Omental fat pad (tissue), 4 donors: ENCODE measurements around the gene SCYL1. TPM values are rescaled to one million over a fixed set of nuclear protein-coding genes. Genes with fewer than 3 reads are reported as not detected.
"Not testable (repeated sequence)": the region's sequence is repeated elsewhere in the genome, so short reads cannot be mapped to it uniquely, and the experiment has no call there.

ENCODE experiments used
- ATAC-seq: fragments of 150-250 bp; one replicate; pipeline ENCODE4 v1.9.1; 2016; ENCODE audit warnings: mild to moderate bottlenecking, moderate library complexity; ENCODE audit not compliant: low FRiP score
- DNase-seq: peaks from one replicate; pipeline ENCODE4 v3.0.0-alpha.2; 2019; ENCODE audit warnings: low spot score
- CTCF ChIP-seq, 3 donors: fragments of 450-650 bp; IDR thresholded peaks; one replicate each; pipeline ENCODE4 v1.5.1; 2016 to 2017; ENCODE audit warnings: antibody characterized with exemption in 3 of 3, mild to moderate bottlenecking in 3 of 3, moderate library complexity in 2 of 3
- total RNA-seq, 4 donors: library from RNA; depleted of rRNA; stranded (reverse); fragments of >200 nt; gene quantifications; one replicate each; pipeline ENCODE4 v1.1.0, GENCODE V29; 2016

Gene SCYL1
- total RNA-seq, 4 donors from 2014 or later = 75.4 to 105 (median 88.8) TPM

DNA sequence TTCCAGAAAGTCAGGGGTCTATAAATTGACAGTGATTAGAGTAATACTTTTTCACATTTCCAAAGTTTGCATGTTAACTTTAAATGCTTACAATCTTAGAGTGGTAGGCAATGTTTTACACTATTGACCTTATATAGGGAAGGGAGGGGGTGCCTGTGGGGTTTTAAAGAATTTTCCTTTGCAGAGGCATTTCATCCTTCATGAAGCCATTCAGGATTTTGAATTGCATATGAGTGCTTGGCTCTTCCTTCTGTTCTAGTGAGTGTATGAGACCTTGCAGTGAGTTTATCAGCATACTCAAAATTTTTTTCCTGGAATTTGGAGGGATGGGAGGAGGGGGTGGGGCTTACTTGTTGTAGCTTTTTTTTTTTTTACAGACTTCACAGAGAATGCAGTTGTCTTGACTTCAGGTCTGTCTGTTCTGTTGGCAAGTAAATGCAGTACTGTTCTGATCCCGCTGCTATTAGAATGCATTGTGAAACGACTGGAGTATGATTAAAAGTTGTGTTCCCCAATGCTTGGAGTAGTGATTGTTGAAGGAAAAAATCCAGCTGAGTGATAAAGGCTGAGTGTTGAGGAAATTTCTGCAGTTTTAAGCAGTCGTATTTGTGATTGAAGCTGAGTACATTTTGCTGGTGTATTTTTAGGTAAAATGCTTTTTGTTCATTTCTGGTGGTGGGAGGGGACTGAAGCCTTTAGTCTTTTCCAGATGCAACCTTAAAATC, 20.8 kb upstream of the SCYL1 start:
- ATAC-seq (no peak), DNase-seq (no peak)
- TF ChIP-seq CTCF (IDR thresholded peaks at IDR 0.05) = no peak

- TF ChIP-seq CTCF (IDR thresholded peaks at IDR 0.05) = no peak
- peak; percentile 18 for DNase-seq
These were observed 20.0 kb upstream of the SCYL1 start for GRCh38 chr11:65504674-65505465.

GRCh38 chr11:65505466-65506289, 19.2 kb upstream of the SCYL1 start:
- TF ChIP-seq CTCF (IDR thresholded peaks at IDR 0.05) = no peak
- ATAC-seq = no peak
- DNase-seq = peak; percentile 42

More at GRCh38 chr11:65504674-65505465, 20.0 kb upstream of the SCYL1 start:
- ATAC-seq = no peak

- TF ChIP-seq CTCF (IDR thresholded peaks at IDR 0.05) = no peak
- no peak for ATAC-seq
- DNase-seq = peak; percentile 30
These were observed 18.6 kb upstream of the SCYL1 start for GRCh38 chr11:65506290-65506771.

- DNase-seq (peak; percentile 40), ATAC-seq (peak; percentile 55)
- no peak for TF ChIP-seq CTCF (IDR thresholded peaks at IDR 0.05)
These were observed 17.9 kb upstream of the SCYL1 start for GRCh38 chr11:65506772-65507505.

GRCh38 chr11:65512311-65512710, 12.6 kb upstream of the SCYL1 start:
- DNase-seq, ATAC-seq: not testable (repeated sequence)
